Stimulated activated CD4-positive, alpha-beta T cell treated with anti-CD3 and anti-CD28 coated beads, Interleukin-15, amount 100 ng/mL, for 48 hours (primary cell): ENCODE data around the gene NPC1.
"Not testable (repeated sequence)": the region's sequence is repeated elsewhere in the genome, so short reads cannot be mapped to it uniquely, and the experiment has no call there.

Source experiments
- DNase-seq, 2 donors: peaks; one replicate each; pipeline ENCODE4 v3.0.0-alpha.2; 2020; ENCODE audit warnings: low read depth in 2 of 2

NPC1 gene

GRCh38 chr18:23523429-23524212 lies 62.7 kb downstream of the NPC1 start:
- no peak for DNase-seq

GRCh38 chr18:23521907-23522306 lies 64.4 kb downstream of the NPC1 start:
- no peak for DNase-seq

GRCh38 chr18:23521271-23521670 lies 65.0 kb downstream of the NPC1 start:
- no peak for DNase-seq

- no peak for DNase-seq
These were observed 66.6 kb downstream of the NPC1 start for GRCh38 chr18:23519734-23520133.

- peak; percentile 57 to 66 for DNase-seq
These were observed 70.3 kb downstream of the NPC1 start for GRCh38 chr18:23515911-23516546.

- DNase-seq = no peak
These were observed 73.7 kb downstream of the NPC1 start for GRCh38 chr18:23512641-23513040.

GRCh38 chr18:23512216-23512615 lies 74.1 kb downstream of the NPC1 start:
- DNase-seq = not testable (repeated sequence)

- not testable (repeated sequence) for DNase-seq
These were observed 75.4 kb downstream of the NPC1 start for GRCh38 chr18:23510923-23511322.

- DNase-seq = no peak
These were observed 79.9 kb downstream of the NPC1 start for GRCh38 chr18:23506393-23506792.

- DNase-seq = no peak
These were observed 81.6 kb downstream of the NPC1 start for GRCh38 chr18:23504720-23505119.

- no peak for DNase-seq
These were observed 82.4 kb downstream of the NPC1 start for GRCh38 chr18:23503963-23504344.

GRCh38 chr18:23503038-23503962 lies 83.0 kb downstream of the NPC1 start, which contains the start of gene RMC1:
Gene RMC1, plus strand, starts transcription at chr18:23503511. Its CDS starts 108 bp downstream, at chr18:23503619.
- peak; percentile 93 to 98 for DNase-seq

GRCh38 chr18:23502516-23503037 lies 83.7 kb downstream of the NPC1 start:
- no peak for DNase-seq

GRCh38 chr18:23501626-23502025 lies 84.7 kb downstream of the NPC1 start:
- no peak for DNase-seq

- no peak for DNase-seq
These were observed 87.0 kb downstream of the NPC1 start for GRCh38 chr18:23499291-23499781.

- peak; percentile 53 to 69 for DNase-seq
These were observed 87.4 kb downstream of the NPC1 start for GRCh38 chr18:23498877-23499276.

GRCh38 chr18:23498117-23498516 lies 88.2 kb downstream of the NPC1 start:
- no peak for DNase-seq

- no peak for DNase-seq
These were observed 90.4 kb downstream of the NPC1 start for GRCh38 chr18:23495723-23496440.

- no peak for DNase-seq
These were observed 91.3 kb downstream of the NPC1 start for GRCh38 chr18:23494992-23495391.

GRCh38 chr18:23493654-23494053 lies 92.7 kb downstream of the NPC1 start:
- DNase-seq = no peak

GRCh38 chr18:23489586-23489985 lies 96.7 kb downstream of the NPC1 start:
- DNase-seq = not testable (repeated sequence)
